CD4-positive, alpha-beta T cell treated with Interleukin-6 at 100 ng/mL for 8 hours (primary cell): ENCODE measurements around the gene CAPN7.

Experiments used
- DNase-seq: peaks from one replicate; pipeline ENCODE4 v3.0.0-alpha.2; 2020; ENCODE audit warnings: mixed read lengths, low spot score

CAPN7 gene

DNA sequence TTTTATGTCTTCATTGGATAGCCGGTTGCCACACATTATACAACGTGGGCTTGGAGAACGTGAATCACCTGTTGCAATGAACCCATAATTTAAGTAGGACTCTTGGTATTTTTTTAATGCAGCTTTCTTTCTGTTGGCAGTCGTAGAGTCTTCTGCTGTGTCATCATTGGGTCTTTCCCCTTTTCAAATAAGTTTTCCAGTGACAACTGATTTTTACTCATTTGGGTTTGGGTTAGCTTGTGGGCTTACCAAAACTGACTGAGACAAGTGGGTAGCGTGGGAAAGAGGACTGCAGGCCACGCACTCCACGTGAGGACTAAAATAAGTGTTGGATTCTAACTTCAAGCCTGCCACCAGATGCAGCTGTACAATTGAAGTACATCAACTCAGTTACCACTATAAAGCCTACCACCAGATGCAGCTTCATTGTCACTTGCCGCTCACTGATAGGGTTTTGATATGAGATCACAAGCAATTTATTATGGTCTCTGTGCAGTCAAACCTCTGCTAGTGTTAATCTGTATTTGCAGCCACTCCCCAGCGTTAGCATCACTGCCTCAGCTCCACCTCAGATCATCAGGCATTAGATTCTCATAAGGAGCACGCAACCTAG lies 6.4 kb upstream of the CAPN7 start:
- no peak for DNase-seq

- DNase-seq: no peak
These were observed 2.0 kb upstream of the CAPN7 start for GRCh38 chr3:15204005-15204404.

GRCh38 chr3:15205482-15205933 lies 538 bp upstream of the CAPN7 start:
- DNase-seq: no peak

DNA sequence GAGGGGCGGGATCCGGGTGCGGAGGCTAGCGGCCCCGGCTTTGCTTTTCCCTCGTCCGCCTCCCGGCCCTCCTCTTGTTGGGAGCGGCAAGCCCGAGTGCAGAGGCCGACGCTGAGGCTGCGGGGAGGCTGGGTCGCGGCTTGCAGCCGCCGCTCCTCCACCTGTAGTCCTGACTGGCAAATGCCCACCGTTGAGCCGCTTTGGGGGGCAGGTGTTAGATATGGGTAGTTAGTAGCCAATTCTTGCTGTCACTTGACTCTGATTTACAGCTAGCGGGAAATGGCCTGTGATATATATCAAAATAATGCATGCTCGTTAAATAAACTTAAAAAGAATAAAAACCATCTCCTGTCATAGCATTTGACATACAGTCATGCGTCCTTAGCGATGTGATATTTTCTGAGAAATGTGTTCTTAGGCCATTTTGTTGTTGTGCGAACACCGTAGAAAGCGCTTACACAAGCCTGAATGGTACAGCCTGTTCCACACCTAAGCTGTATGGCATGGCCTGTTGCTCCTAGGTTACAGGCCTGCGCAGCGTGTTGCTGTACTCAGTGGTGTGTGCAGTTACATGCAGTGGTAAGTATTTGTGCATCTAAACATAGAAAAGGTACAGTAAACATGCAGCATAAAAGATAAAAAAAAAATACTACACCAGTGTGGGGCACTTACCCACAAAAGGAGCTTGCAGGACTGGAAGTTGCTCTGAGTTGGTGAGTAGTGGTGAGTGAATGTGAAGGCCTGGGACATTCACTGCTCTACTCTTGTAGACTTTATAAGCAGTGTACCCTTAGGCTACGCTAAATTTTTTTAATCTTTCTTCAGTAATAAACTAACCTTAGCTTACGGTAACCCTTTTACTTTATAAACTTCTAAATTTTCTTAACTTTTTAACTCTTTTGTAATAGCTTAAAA lies 873 bp downstream of the CAPN7 start:
- peak; percentile 14 for DNase-seq

GRCh38 chr3:15207836-15208504 lies 1.9 kb downstream of the CAPN7 start:
- DNase-seq: no peak

DNA sequence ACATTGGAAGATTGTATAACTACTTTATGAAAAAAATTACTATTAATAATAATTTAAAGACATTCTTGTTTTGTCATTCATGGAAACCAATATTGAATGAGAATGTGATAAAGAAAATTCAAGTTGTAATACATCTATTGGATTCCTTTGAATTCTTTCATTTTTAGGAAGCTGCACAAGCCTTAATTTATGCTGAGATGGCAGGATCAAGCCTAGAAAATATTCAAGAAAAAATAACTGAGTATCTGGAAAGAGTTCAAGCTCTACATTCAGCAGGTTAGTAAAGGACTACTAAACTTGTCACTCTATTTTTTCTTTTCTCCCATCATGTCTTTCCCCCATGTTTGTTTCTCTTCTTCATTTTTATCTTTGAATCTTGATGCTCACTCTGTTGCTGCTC lies 5.9 kb downstream of the CAPN7 start:
- no peak for DNase-seq

GRCh38 chr3:15214758-15215157 lies 8.7 kb downstream of the CAPN7 start:
- no peak for DNase-seq

DNA sequence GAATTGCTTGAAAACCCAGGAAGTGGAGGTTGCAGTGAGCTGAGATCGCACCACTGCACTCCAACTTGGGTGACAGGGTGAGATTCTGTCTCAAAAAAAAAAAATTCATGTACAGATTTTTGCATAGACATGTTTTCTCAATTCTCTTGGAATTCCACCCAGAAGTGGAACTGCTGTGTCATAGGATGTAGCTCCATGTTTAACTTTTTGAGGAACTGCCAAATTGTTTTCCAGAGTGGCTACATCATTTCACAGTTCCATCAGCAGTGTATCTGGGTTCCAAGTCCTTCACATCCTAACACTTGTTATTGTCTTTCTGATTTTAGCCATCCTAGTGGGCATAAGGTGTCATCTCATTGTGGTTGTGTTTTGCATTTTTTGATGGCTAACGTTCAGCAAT lies 9.9 kb downstream of the CAPN7 start:
- DNase-seq: no peak

- DNase-seq: no peak
These were observed 10.5 kb downstream of the CAPN7 start for GRCh38 chr3:15216501-15216900.

DNA sequence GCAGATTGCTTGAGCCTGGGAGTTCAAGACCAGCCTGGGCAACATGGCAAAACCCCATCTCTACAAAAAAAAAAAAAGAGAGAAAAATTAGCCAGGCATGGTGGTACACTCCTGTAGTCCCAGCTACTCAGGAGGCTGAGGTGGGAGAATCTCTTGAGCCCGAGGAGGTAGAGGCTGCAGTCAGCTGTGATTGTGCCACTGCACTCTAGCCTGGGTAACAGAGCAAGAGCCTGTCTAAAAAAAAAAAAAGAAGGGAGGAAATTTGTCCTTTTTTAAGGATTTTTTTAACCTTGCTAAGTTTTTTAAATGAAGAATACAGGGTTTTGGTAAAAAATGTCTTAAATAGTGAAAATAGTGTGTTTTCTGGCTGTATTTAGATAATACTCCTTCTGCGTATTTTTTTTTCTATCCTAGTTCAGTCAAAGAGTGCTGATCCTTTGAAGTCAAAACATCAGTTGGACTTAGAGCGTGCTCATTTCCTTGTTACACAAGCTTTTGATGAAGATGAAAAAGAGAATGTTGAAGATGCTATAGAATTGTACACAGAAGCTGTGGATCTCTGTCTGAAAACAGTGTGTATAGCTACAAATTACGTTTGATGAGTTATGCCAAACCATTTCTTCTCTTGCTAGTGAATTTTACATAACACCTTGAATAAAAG lies 11.1 kb downstream of the CAPN7 start:
- DNase-seq: peak; percentile 10

DNA sequence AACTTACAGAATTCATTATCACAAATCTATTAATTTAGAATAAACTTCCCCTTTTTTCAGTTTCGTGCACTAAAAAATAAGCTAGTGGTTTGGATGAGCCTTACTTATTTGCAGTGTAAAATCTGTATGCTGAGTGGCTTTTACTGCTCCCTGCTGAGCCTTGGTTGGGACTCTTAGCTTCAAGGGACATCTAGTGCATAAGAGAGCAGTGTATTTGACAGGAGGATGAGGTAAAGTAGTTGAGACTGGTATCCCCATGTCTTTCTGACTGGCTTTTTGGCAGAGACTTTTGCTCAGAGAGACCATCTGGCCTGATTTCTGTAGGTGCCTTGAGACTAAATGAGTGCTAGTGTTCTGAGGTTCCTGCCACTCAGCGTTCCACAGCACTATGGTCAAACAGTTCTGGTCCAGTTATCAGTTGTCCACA lies 11.8 kb downstream of the CAPN7 start:
- DNase-seq: no peak

GRCh38 chr3:15218689-15219088 lies 12.6 kb downstream of the CAPN7 start:
- DNase-seq: no peak

DNA sequence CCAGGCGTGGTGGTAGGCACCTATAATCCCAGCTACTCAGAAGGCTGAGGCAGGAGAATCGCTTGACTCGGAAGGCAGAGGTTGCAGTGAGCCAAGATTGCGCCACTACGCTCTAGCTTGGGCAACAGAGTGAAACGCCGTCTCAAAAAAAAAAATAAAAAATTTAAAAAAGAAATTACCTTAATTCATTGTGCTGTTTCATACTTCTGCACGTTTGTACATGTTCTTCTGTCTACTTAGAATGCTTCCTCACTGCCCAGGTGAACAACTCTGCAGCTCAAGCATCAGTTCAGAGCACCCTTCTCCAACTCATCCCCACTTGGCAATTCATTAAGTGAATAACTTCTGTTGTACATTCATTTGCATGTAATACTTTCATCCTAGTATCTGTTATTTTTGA lies 14.0 kb downstream of the CAPN7 start:
- no peak for DNase-seq

DNA sequence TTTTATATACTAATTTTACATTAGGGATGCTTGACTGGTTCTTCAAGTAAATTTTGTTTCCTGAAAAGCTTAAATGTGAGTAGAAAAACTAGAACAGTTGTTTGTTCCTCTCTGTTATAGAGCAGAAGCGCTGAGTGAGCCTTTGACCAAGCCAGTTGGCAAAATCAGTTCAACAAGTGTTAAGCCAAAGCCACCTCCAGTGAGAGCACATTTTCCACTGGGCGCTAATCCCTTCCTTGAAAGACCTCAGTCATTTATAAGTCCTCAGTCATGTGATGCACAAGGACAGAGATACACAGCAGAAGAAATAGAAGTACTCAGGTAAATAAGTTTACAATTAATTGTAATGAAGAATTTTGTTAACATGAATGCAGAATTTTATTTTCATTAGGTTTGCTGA lies 14.6 kb downstream of the CAPN7 start:
- DNase-seq: no peak

DNA sequence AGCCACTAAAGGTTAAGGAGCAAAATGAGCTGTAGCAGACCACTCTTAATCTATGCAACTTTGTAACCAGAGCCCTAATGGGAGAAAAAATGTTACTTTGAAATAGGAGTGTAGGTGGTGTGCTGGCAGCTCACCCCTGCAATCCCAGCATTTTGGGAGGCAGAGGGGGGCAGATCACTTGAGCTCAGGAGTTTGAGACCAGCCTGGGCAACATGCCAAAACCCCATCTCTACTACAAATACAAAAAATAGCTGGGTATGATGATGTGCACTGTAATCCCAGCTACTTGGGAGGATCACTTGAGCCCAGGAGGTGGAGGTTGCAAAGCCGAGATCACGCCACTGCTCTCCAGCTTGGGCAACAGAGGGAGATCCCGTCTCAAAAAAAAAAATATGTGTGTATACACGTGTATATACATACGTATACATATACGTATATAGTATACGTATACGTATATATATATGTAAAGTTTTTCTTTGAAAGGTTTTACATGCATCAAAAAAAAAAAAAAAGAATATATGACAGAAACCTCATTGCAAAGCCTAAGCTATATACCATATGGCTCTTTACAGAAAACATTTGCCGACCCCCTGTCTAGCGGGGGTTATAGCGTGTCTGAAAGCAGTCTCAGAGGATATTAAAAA lies 15.7 kb downstream of the CAPN7 start:
- no peak for DNase-seq

DNA sequence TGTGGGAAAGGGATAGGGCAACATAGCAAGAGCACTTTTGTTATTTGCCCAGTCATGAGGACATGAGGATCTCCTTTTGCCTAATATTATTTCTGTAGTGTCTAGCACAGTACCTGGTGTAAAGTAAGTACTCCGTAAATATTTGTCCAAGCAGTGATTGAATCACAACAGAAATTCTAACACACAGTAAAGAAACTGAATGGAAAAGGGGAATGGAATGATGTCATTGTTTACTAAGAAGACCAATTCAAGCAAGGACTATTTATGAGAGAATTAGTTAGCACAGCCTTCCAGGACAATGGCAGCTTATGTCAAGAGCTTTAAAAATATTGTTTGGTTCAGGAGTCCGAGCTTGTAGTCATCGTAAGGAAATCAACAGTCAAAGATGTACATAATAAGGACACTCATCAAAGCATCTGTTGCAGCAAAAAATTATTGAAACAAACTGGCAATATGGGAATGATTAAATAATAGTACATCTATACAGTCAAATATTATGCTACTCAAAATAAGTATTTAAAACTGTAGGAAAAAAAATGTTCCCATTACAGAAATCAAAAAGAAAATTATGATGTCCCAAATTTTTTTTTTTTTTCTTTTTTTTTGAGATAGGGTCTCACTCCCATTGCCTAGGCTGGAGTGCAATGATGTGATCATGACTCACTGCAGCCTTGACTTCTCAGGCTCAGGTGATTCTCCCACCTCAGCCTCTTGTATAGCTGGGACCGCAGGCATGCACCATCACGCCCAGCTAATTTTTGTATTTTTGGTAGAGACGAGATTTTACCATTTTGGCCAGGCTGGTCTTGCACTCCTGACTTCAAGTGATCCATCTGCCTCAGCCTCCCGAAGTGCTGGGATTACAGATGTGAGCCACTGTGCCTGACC lies 17.9 kb downstream of the CAPN7 start:
- no peak for DNase-seq

GRCh38 chr3:15228147-15228546 lies 22.1 kb downstream of the CAPN7 start:
- DNase-seq: no peak

GRCh38 chr3:15229262-15229661 lies 23.2 kb downstream of the CAPN7 start:
- no peak for DNase-seq

GRCh38 chr3:15241341-15241740 lies 35.3 kb downstream of the CAPN7 start:
- peak; percentile 46 for DNase-seq

DNA sequence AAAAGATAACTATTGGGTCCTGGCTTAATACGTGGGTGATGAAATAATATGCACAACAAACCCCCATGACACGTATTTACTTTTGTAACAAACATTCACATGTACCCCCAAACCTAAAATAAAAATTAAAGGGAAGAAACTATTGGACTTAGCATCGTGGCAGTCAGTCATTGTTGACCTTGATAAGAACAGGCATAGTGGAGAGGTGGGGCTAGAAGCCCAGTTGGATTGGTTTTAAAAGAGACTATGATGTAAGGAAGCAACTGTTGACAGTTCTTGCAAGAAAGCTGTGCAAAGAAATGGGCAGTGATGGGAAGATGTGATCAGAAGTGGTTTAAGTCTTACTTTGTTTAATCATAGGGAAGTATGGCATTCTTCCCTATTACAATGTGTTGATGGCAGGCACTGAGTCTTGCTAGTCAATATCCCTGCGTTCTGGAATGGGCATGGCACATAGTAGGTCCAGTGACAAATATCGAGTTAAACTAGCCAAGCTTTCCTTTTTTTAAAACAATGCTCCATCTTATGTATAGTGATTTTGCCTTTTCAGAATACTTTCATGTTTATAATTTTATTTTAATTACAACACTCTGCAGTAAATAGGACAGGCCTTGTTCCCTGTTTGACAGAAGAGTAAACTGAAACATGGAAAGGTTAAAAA lies 37.9 kb downstream of the CAPN7 start:
- DNase-seq: no peak
